ENCODE measurements around the gene BLOC1S4.
A peak's percentile ranks its signal among the peaks of the same experiment; 100 is the strongest.

BLOC1S4 gene

GRCh38 chr4:6692379-6692778, 23.6 kb upstream of the BLOC1S4 start:
- no peak for DNase-seq (ENCODE audit: low spot score)

- no peak for DNase-seq (ENCODE audit: low spot score)
Measured at GRCh38 chr4:6692806-6693205, 23.2 kb upstream of the BLOC1S4 start.

GRCh38 chr4:6693231-6694176, 22.5 kb upstream of the BLOC1S4 start, which contains the start of gene S100P:
S100P (plus strand) TSS chr4:6693878; CDS start chr4:6693933, 55 bp downstream.
- no peak for DNase-seq (ENCODE audit: low spot score)

GRCh38 chr4:6694177-6694901, 21.6 kb upstream of the BLOC1S4 start:
- no peak for DNase-seq (ENCODE audit: low spot score)

- no peak for DNase-seq (ENCODE audit: low spot score)
Measured at GRCh38 chr4:6695660-6696610, 20.0 kb upstream of the BLOC1S4 start.

GRCh38 chr4:6696611-6697010, 19.4 kb upstream of the BLOC1S4 start:
- DNase-seq (ENCODE audit: low spot score) = no peak

GRCh38 chr4:6697131-6697530, 18.8 kb upstream of the BLOC1S4 start:
- DNase-seq (ENCODE audit: low spot score) = no peak

- no peak for DNase-seq (ENCODE audit: low spot score)
Measured at GRCh38 chr4:6699388-6699787, 16.6 kb upstream of the BLOC1S4 start.

- no peak for DNase-seq (ENCODE audit: low spot score)
Measured at GRCh38 chr4:6699903-6700302, 16.1 kb upstream of the BLOC1S4 start.

GRCh38 chr4:6701371-6701770, 14.6 kb upstream of the BLOC1S4 start:
- peak; percentile 78 for DNase-seq (ENCODE audit: low spot score)

GRCh38 chr4:6702761-6703160, 13.2 kb upstream of the BLOC1S4 start:
- no peak for DNase-seq (ENCODE audit: low spot score)

GRCh38 chr4:6703786-6704185, 12.2 kb upstream of the BLOC1S4 start:
- no peak for DNase-seq (ENCODE audit: low spot score)

- no peak for DNase-seq (ENCODE audit: low spot score)
Measured at GRCh38 chr4:6705646-6706045, 10.3 kb upstream of the BLOC1S4 start.

GRCh38 chr4:6706173-6706572, 9.8 kb upstream of the BLOC1S4 start:
- DNase-seq (ENCODE audit: low spot score) = no peak

GRCh38 chr4:6709230-6710114, 6.5 kb upstream of the BLOC1S4 start, which contains the start of gene MRFAP1L1:
MRFAP1L1 (minus strand) TSS chr4:6709865; CDS start chr4:6709629, 236 bp downstream.
- peak; percentile 98 for DNase-seq (ENCODE audit: low spot score)

- DNase-seq (ENCODE audit: low spot score) = no peak
Measured at GRCh38 chr4:6710282-6710681, 5.7 kb upstream of the BLOC1S4 start.

- no peak for DNase-seq (ENCODE audit: low spot score)
Measured at GRCh38 chr4:6710996-6711395, 5.0 kb upstream of the BLOC1S4 start.

GRCh38 chr4:6714954-6715353, 1.0 kb upstream of the BLOC1S4 start:
- no peak for DNase-seq (ENCODE audit: low spot score)

GRCh38 chr4:6715704-6716017, 313 bp upstream of the BLOC1S4 start:
- DNase-seq (ENCODE audit: low spot score) = no peak

GRCh38 chr4:6716958-6717655, 1.1 kb downstream of the BLOC1S4 start:
- no peak for DNase-seq (ENCODE audit: low spot score)
